HEK293 (cell line): ENCODE measurements around the gene RAB11FIP3.

Experiments
- CTCF ChIA-PET: fragments of 350-600 bp; formaldehyde crosslinking; extraction: SDS; loops from one replicate; lab custom pipeline; 2021; ENCODE audit warnings: antibody characterized with exemption; lab: Yijun Ruan, JAX
- POLR2A ChIA-PET: fragments of 300-600 bp; formaldehyde crosslinking; extraction: SDS; loops from one replicate; lab custom pipeline; 2020; ENCODE audit warnings: antibody characterized with exemption, inconsistent platforms; lab: Yijun Ruan, JAX
- H3K27ac ChIP-seq: fragments of 200-500 bp; sonication (Bioruptor generic); 2 replicates; pipeline ENCODE4 v1.5.1; 2014; ENCODE audit warnings: low read depth, low read length, control low read depth, inconsistent platforms; ENCODE audit errors: extremely low read depth
- H3K36me3 ChIP-seq, 2 experiments: fragments of 200-500 bp in 1 of 2; sonication (Bioruptor generic) in 1 of 2; 1 replicate in 1 of 2; 2 replicates in 1 of 2; pipeline ENCODE4 v1.5.1; 2014 to 2017; ENCODE audit warnings: inconsistent platforms in 2 of 2, low read length in 2 of 2; ENCODE audit not compliant: control insufficient read depth in 2 of 2, insufficient read depth in 1 of 2
- H3K4me1 ChIP-seq: fragments of 200-500 bp; sonication (Bioruptor generic); 2 replicates; pipeline ENCODE4 v1.5.1; 2014; ENCODE audit warnings: mild to moderate bottlenecking, low read length, inconsistent platforms; ENCODE audit not compliant: control insufficient read depth, insufficient read depth
- H3K4me3 ChIP-seq: 2 replicates; pipeline ENCODE4 v1.5.1; 2011; ENCODE audit warnings: low read depth, mild to moderate bottlenecking, control low read depth, low read length, moderate library complexity
- H3K9me3 ChIP-seq: fragments of 200-500 bp; sonication (Bioruptor generic); 2 replicates; pipeline ENCODE4 v1.5.1; 2014; ENCODE audit warnings: low read depth, low read length, inconsistent platforms; ENCODE audit not compliant: control insufficient read depth, insufficient read depth
- GLIS1 ChIP-seq: fragments of 450-650 bp; formaldehyde crosslinking; IDR thresholded peaks from 2 replicates; pipeline ENCODE4 v1.5.1; 2016; ENCODE audit warnings: missing biosample characterization, missing genetic modification characterization
- KLF1 ChIP-seq: fragments of 450-650 bp; formaldehyde crosslinking; IDR thresholded peaks from 2 replicates; pipeline ENCODE4 v1.5.1; 2016; ENCODE audit warnings: missing biosample characterization, missing genetic modification characterization
- ZBTB17 ChIP-seq: fragments of 450-650 bp; formaldehyde crosslinking; IDR thresholded peaks from 2 replicates; pipeline ENCODE4 v1.5.1; 2016; ENCODE audit warnings: missing biosample characterization, missing genetic modification characterization
- ZBTB8A ChIP-seq: fragments of 450-650 bp; formaldehyde crosslinking; IDR thresholded peaks from 2 replicates; pipeline ENCODE4 v1.5.1; 2016; ENCODE audit warnings: missing biosample characterization, missing genetic modification characterization
- ZFP37 ChIP-seq: fragments of 450-650 bp; formaldehyde crosslinking; IDR thresholded peaks from 2 replicates; pipeline ENCODE4 v1.5.1; 2016; ENCODE audit warnings: missing biosample characterization, missing genetic modification characterization
- ZIC2 ChIP-seq: fragments of 450-650 bp; formaldehyde crosslinking; IDR thresholded peaks from 2 replicates; pipeline ENCODE4 v1.5.1; 2016; ENCODE audit warnings: missing biosample characterization, missing genetic modification characterization
- ZNF121 ChIP-seq: fragments of 450-650 bp; formaldehyde crosslinking; IDR thresholded peaks from 2 replicates; pipeline ENCODE4 v1.5.1; 2016; ENCODE audit warnings: missing biosample characterization, missing genetic modification characterization
- ZNF335 ChIP-seq: fragments of 450-650 bp; formaldehyde crosslinking; conservative IDR thresholded peaks from 2 replicates; pipeline ENCODE4 v1.5.1; 2016; ENCODE audit warnings: missing biosample characterization, missing genetic modification characterization
- ZNF341 ChIP-seq: fragments of 450-650 bp; formaldehyde crosslinking; IDR thresholded peaks from 2 replicates; pipeline ENCODE4; 2016; ENCODE audit warnings: low read depth, missing biosample characterization, missing genetic modification characterization
- ZNF585B ChIP-seq: fragments of 450-650 bp; formaldehyde crosslinking; IDR thresholded peaks from 2 replicates; pipeline ENCODE4 v1.5.1; 2016; ENCODE audit warnings: missing biosample characterization, missing genetic modification characterization
- ZNF600 ChIP-seq: fragments of 450-650 bp; formaldehyde crosslinking; IDR thresholded peaks from 2 replicates; pipeline ENCODE4 v1.5.1; 2016; ENCODE audit warnings: missing biosample characterization, missing genetic modification characterization
- ZNF610 ChIP-seq: fragments of 450-650 bp; formaldehyde crosslinking; IDR thresholded peaks from 2 replicates; pipeline ENCODE4 v1.5.1; 2016; ENCODE audit warnings: missing biosample characterization, missing genetic modification characterization, borderline replicate concordance
- TF ChIP-seq, protein P1 (sequence below): fragments of 450-650 bp; formaldehyde crosslinking; IDR thresholded peaks from 2 replicates; pipeline ENCODE4 v1.5.1; 2016; ENCODE audit warnings: missing biosample characterization, missing genetic modification characterization
- TF ChIP-seq, protein P2 (sequence below): fragments of 450-650 bp; formaldehyde crosslinking; IDR thresholded peaks from 2 replicates; pipeline ENCODE4 v1.5.1; 2016; ENCODE audit warnings: missing biosample characterization, missing genetic modification characterization
- TF ChIP-seq, protein P3 (sequence below): fragments of 450-650 bp; formaldehyde crosslinking; IDR thresholded peaks from 2 replicates; pipeline ENCODE4 v1.5.1; 2016; ENCODE audit warnings: missing biosample characterization, missing genetic modification characterization
- TF ChIP-seq, protein P4 (sequence below): IDR thresholded peaks from 2 replicates; pipeline ENCODE4 v1.6.1; 2011; ENCODE audit warnings: mild to moderate bottlenecking, low read depth, low read length, borderline replicate concordance

The RAB11FIP3 gene

DNA sequence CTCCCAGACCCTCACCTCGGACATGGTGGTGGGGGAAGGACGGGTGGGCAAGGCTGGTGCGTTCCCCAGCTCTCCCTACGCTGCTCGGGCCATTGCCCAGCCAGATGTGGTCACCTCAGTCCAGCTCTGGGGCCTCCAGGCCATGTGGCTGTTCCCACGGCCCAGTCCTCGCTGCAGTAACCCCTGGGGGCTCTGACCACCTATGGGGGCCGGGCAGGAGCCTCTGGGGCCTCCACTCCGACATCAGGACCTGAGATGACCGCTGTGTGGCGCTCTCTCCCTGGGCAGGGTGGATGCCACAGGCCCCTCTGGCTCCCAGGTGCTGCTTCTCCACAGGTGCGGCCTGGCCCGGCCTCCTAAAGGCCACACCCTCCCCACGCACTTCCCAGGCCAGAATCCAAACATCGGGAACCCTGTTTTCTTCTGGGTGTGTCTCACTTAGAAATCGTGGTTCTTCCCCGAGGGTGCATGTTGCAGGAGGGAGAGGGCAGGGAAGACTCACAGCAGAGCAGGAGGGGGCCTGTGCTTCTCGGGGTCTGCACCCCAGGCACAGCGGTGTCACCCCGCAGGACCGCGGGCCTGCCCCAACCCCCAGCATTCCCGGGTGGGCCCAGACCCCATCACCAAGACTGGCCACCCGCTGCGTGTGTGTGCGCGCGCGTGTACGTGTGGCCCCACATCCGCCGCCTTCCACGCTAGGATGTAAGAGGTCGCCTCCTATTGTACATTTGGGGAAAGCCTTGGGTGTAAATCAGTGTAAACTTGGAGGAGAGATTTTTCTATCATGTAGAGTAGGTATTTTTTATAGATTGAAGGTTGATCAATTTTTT, 96.1 kb downstream of the RAB11FIP3 start:
- no peak for TF ChIP-seq ZNF585B (tag by site-specific recombination)
- TF ChIP-seq, protein P1, sequence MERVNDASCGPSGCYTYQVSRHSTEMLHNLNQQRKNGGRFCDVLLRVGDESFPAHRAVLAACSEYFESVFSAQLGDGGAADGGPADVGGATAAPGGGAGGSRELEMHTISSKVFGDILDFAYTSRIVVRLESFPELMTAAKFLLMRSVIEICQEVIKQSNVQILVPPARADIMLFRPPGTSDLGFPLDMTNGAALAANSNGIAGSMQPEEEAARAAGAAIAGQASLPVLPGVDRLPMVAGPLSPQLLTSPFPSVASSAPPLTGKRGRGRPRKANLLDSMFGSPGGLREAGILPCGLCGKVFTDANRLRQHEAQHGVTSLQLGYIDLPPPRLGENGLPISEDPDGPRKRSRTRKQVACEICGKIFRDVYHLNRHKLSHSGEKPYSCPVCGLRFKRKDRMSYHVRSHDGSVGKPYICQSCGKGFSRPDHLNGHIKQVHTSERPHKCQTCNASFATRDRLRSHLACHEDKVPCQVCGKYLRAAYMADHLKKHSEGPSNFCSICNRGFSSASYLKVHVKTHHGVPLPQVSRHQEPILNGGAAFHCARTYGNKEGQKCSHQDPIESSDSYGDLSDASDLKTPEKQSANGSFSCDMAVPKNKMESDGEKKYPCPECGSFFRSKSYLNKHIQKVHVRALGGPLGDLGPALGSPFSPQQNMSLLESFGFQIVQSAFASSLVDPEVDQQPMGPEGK (tag by site-specific recombination): peak; percentile 36; the same call in 1 of the 2 replicates
- ChIA-PET POLR2A (no interaction called here), CTCF (interaction anchor here (0.6 kb wide), 1 partner anchor 34 kb away, joined by 3 read pairs; no protein-coding TSS in a partner anchor)
- Histone ChIP-seq H3K9me3 (no peaks in the 10 kb centered on the region), H3K4me1 (no peaks in the 10 kb centered on the region), H3K4me3 (no peak overlapping the region), H3K27ac (no peak overlapping the region), H3K36me3 (peaks cover 0 to 42% of the 10 kb centered on the region in 2 experiments; a peak in 2 of 3 replicates)

DNA sequence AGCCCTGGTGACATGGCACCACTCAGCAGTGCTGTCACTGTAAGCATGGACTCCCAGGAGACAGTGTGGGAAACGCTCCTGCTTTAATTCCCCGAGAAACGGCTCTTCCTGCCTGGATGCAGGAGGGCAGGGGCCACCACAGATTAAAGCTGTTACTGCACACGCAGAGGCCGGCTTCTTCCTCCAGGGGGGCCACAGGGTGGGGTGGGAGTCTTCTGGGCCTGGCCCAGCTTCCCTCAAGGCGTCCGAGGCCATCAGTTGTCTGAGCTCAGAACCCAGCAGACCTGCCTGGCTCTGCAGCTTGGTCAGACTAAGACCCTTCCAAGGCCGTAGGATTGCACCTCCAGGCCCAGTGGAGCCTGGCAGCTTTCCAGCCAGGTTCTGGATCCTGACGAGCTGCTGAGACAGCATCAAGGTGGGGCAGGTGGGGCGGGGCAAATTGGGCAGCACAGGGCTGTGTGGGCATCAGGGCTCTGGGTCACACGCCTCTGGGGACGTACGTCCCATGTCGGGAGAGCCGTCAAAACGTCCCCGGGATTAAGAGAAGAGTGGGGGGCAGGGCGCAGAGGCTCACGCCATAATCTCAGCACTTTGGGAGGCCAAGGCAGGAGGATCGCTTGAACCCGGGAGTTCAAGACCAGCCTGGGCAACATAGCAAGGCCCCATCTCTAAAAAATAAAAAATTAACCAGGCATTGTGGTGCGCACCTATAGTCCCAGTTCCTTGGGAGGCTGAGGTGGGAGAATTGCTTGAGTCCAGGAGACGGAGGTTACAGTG, 97.1 kb downstream of the RAB11FIP3 start:
- CTCF ChIA-PET: no interaction called here
- Histone ChIP-seq H3K4me3 (no peak overlapping the region), H3K27ac (no peak overlapping the region), H3K36me3 (peaks cover 0 to 36% of the 10 kb centered on the region in 2 experiments; a peak in 2 of 3 replicates), H3K9me3 (no peaks in the 10 kb centered on the region), H3K4me1 (no peaks in the 10 kb centered on the region)
- TF ChIP-seq ZNF600 (tag by site-specific recombination): peak; percentile 80
- peak; percentile 9; the same call in 1 of the 2 replicates for TF ChIP-seq ZNF610 (tag by site-specific recombination)
- TF ChIP-seq, protein P2, sequence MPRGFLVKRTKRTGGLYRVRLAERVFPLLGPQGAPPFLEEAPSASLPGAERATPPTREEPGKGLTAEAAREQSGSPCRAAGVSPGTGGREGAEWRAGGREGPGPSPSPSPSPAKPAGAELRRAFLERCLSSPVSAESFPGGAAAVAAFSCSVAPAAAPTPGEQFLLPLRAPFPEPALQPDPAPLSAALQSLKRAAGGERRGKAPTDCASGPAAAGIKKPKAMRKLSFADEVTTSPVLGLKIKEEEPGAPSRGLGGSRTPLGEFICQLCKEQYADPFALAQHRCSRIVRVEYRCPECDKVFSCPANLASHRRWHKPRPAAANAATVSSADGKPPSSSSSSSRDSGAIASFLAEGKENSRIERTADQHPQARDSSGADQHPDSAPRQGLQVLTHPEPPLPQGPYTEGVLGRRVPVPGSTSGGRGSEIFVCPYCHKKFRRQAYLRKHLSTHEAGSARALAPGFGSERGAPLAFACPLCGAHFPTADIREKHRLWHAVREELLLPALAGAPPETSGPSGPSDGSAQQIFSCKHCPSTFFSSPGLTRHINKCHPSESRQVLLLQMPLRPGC (tag by site-specific recombination): no peak
- TF ChIP-seq, protein P3, sequence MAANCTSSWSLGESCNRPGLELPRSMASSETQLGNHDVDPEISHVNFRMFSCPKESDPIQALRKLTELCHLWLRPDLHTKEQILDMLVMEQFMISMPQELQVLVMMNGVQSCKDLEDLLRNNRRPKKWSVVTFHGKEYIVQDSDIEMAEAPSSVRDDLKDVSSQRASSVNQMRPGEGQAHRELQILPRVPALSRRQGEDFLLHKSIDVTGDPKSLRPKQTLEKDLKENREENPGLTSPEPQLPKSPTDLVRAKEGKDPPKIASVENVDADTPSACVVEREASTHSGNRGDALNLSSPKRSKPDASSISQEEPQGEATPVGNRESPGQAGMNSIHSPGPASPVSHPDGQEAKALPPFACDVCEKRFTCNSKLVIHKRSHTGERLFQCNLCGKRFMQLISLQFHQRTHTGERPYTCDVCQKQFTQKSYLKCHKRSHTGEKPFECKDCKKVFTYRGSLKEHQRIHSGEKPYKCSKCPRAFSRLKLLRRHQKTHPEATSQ: peak; percentile 12; the same call in 1 of the 2 replicates
- no peak for TF ChIP-seq ZFP37 (tag by site-specific recombination)
- no peak for TF ChIP-seq ZNF335
- TF ChIP-seq, protein P1 (tag by site-specific recombination): peak; percentile 38
- TF ChIP-seq ZBTB8A (tag by site-specific recombination): peak; percentile 38; the same call in 1 of the 2 replicates
- peak; percentile 13; the same call in 1 of the 2 replicates for TF ChIP-seq KLF1 (tag by site-specific recombination)
- peak; percentile 61 for TF ChIP-seq ZBTB17 (tag by site-specific recombination)
- peak; percentile 95 for TF ChIP-seq ZNF121 (tag by site-specific recombination)
- TF ChIP-seq, protein P4, sequence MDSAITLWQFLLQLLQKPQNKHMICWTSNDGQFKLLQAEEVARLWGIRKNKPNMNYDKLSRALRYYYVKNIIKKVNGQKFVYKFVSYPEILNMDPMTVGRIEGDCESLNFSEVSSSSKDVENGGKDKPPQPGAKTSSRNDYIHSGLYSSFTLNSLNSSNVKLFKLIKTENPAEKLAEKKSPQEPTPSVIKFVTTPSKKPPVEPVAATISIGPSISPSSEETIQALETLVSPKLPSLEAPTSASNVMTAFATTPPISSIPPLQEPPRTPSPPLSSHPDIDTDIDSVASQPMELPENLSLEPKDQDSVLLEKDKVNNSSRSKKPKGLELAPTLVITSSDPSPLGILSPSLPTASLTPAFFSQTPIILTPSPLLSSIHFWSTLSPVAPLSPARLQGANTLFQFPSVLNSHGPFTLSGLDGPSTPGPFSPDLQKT: no peak
- 0 out of 2 replicates have a peak, but pooled peaks have one; percentile 19 for TF ChIP-seq ZNF341 (tag by site-specific recombination)
- peak; percentile 83 for TF ChIP-seq GLIS1 (tag by site-specific recombination)
- TF ChIP-seq ZIC2 (tag by site-specific recombination): peak; percentile 29; the same call in 1 of the 2 replicates
- POLR2A ChIA-PET: interaction anchor here (1.5 kb wide), 1 partner anchor 97 kb away, joined by 3 read pairs; the partner anchor contains the start of gene RAB11FIP3
